Urinary bladder (tissue), 4 donors: Measurements from ENCODE around the gene RUNDC1. TPM values are rescaled to one million over a fixed set of nuclear protein-coding genes. Genes with fewer than 3 reads are reported as not detected.
"Not testable (repeated sequence)": the region's sequence is repeated elsewhere in the genome, so short reads cannot be mapped to it uniquely, and the experiment has no call there.

Experiments used
- DNase-seq: peaks from one replicate; pipeline ENCODE4 v3.0.0-alpha.2; 2015; ENCODE audit errors: extremely low spot score
- H3K27ac ChIP-seq: one replicate; pipeline ENCODE4 v1.5.1; 2013; ENCODE audit warnings: low read depth, mild to moderate bottlenecking, moderate library complexity
- H3K36me3 ChIP-seq: one replicate; pipeline ENCODE4 v1.6.1; 2013; ENCODE audit warnings: mild to moderate bottlenecking, moderate library complexity; ENCODE audit not compliant: insufficient read depth
- H3K4me1 ChIP-seq: one replicate; pipeline ENCODE4 v1.6.1; 2013; ENCODE audit warnings: mild to moderate bottlenecking, moderate library complexity; ENCODE audit not compliant: insufficient read depth
- H3K4me3 ChIP-seq: one replicate; pipeline ENCODE4 v1.5.1; 2013; ENCODE audit warnings: low read depth, low read length
- WGBS: extraction: QIAGEN DNeasy Blood & Tissue Kit; methylation state at CpG from one replicate; pipeline ENCODE4 v1.1.7; 2013; 5-methylcytosine and 5-hydroxymethylcytosine counted together
- polyA plus RNA-seq: library from polyadenylated mRNA; stranded (reverse); fragments of 200-250 nt; gene quantifications from one replicate; pipeline ENCODE4 v1.2.3, GENCODE V29; 2013
- total RNA-seq: library from RNA; depleted of rRNA; stranded (reverse); fragments of >200 nt; gene quantifications from one replicate; pipeline ENCODE4 v1.2.3, GENCODE V29; 2014
- donor health status: healthy with polysubstance abuse.
- donor health status: healthy.

RUNDC1 gene
- total RNA-seq (9.9 TPM), polyA plus RNA-seq (12.3 TPM)

- Histone ChIP-seq H3K4me3 (peak within 1 kb of the TSS; percentile 92), H3K27ac (peak within 1 kb of the TSS; percentile 70), H3K4me1 (no peaks in the 10 kb centered on the region), H3K36me3 (no peaks in the 10 kb centered on the region)
- DNase-seq, result peak; percentile 66
- WGBS, result under 1% methylated on average over 39 of the region's 39 CpGs
Observed at GRCh38 chr17:42980274-42980765, at the start of gene RUNDC1. RUNDC1 (plus strand) TSS chr17:42980565; CDS start chr17:42980577, 12 bp downstream.

- DNase-seq, result no peak
- 35% methylated on average over 9 of the region's 9 CpGs for WGBS
Observed at GRCh38 chr17:42937712-42938596, 42.4 kb upstream of the RUNDC1 start.

GRCh38 chr17:42944211-42944610 is 36.2 kb upstream of the RUNDC1 start:
- Histone ChIP-seq H3K36me3 (no peaks in the 10 kb centered on the region), H3K4me1 (no peaks in the 10 kb centered on the region), H3K27ac (no peak overlapping the region), H3K4me3 (no peak overlapping the region)
- DNase-seq, result no peak
- WGBS, result 32% methylated on average over 3 of the region's 3 CpGs

More at GRCh38 chr17:42937712-42938596, 42.4 kb upstream of the RUNDC1 start:
- Histone ChIP-seq H3K4me3 (no peak overlapping the region), H3K27ac (no peak overlapping the region), H3K36me3 (no peaks in the 10 kb centered on the region), H3K4me1 (no peaks in the 10 kb centered on the region)

- Histone ChIP-seq H3K4me3 (no peak overlapping the region), H3K4me1 (no peaks in the 10 kb centered on the region), H3K27ac (no peak overlapping the region), H3K36me3 (peaks cover 3% of the 10 kb centered on the region)
- 85% methylated on average over 1 of the region's 1 CpG for WGBS
- DNase-seq, result no peak
Observed at GRCh38 chr17:42946812-42947211, 33.6 kb upstream of the RUNDC1 start.

GRCh38 chr17:42950044-42950783 is 30.2 kb upstream of the RUNDC1 start:
- no peak for DNase-seq
- H3K27ac ChIP-seq, result no peak overlapping the region
- no peaks in the 10 kb centered on the region for H3K4me1 ChIP-seq
- no peak overlapping the region for H3K4me3 ChIP-seq
- 93% methylated on average over 13 of the region's 13 CpGs for WGBS
- peaks cover 7% of the 10 kb centered on the region for H3K36me3 ChIP-seq

GRCh38 chr17:42953669-42954068 is 26.7 kb upstream of the RUNDC1 start:
- WGBS, result 92% methylated on average over 1 of the region's 1 CpG
- Histone ChIP-seq H3K4me3 (no peak overlapping the region), H3K4me1 (no peaks in the 10 kb centered on the region), H3K36me3 (peaks cover 13% of the 10 kb centered on the region), H3K27ac (no peak overlapping the region)
- no peak for DNase-seq

GRCh38 chr17:42964161-42964932 is 16.0 kb upstream of the RUNDC1 start, which contains the start of gene AARSD1:
AARSD1 (minus strand) TSS chr17:42964454; CDS start chr17:42964440, 14 bp downstream.
- H3K4me1 ChIP-seq, result no peaks in the 10 kb centered on the region
- H3K36me3 ChIP-seq, result peaks cover 3% of the 10 kb centered on the region
- H3K27ac ChIP-seq, result peak within 1 kb of the TSS; percentile 92
- peak; percentile 83 for DNase-seq
- H3K4me3 ChIP-seq, result peak within 1 kb of the TSS; percentile 58
- WGBS, result 2% methylated on average over 43 of the region's 43 CpGs

GRCh38 chr17:42967925-42968324 is 12.4 kb upstream of the RUNDC1 start:
- WGBS, result 68% methylated on average over 1 of the region's 1 CpG
- Histone ChIP-seq H3K4me1 (no peaks in the 10 kb centered on the region), H3K4me3 (no peak overlapping the region), H3K36me3 (no peaks in the 10 kb centered on the region), H3K27ac (no peak overlapping the region)
- no peak for DNase-seq

- Histone ChIP-seq H3K27ac (no peak overlapping the region), H3K4me3 (no peak overlapping the region)
- WGBS, result 52% methylated on average over 5 of the region's 5 CpGs
Observed at GRCh38 chr17:42969001-42969581, 11.3 kb upstream of the RUNDC1 start.

GRCh38 chr17:42971589-42971988 is 8.8 kb upstream of the RUNDC1 start:
- H3K4me3 ChIP-seq, result no peak overlapping the region
- H3K27ac ChIP-seq, result no peak overlapping the region
- 93% methylated on average over 5 of the region's 5 CpGs for WGBS
- H3K36me3 ChIP-seq, result no peaks in the 10 kb centered on the region
- H3K4me1 ChIP-seq, result no peaks in the 10 kb centered on the region
- DNase-seq, result no peak

More at GRCh38 chr17:42969001-42969581, 11.3 kb upstream of the RUNDC1 start:
- no peaks in the 10 kb centered on the region for H3K4me1 ChIP-seq
- no peak for DNase-seq
- H3K36me3 ChIP-seq, result no peaks in the 10 kb centered on the region

GRCh38 chr17:42973323-42973722 is 7.0 kb upstream of the RUNDC1 start:
- H3K27ac ChIP-seq, H3K4me1 ChIP-seq, H3K36me3 ChIP-seq, H3K4me3 ChIP-seq, DNase-seq: not testable (repeated sequence)
- 80% methylated on average over 12 of the region's 18 CpGs for WGBS

- no peak overlapping the region for H3K27ac ChIP-seq
- no peak overlapping the region for H3K4me3 ChIP-seq
- WGBS, result 62% methylated on average over 2 of the region's 2 CpGs
- no peaks in the 10 kb centered on the region for H3K36me3 ChIP-seq
- H3K4me1 ChIP-seq, result no peaks in the 10 kb centered on the region
- no peak for DNase-seq
Observed at GRCh38 chr17:42975265-42975664, 5.1 kb upstream of the RUNDC1 start.

GRCh38 chr17:42975701-42976100 is 4.7 kb upstream of the RUNDC1 start:
- H3K27ac ChIP-seq, H3K36me3 ChIP-seq, H3K4me1 ChIP-seq, DNase-seq, H3K4me3 ChIP-seq: not testable (repeated sequence)
- 85% methylated on average over 16 of the region's 16 CpGs for WGBS
